Stimulated activated CD4-positive, alpha-beta T cell treated with anti-CD3 and anti-CD28 coated beads, Interleukin-4, amount 100 ng/mL, for 1 hour (primary cell): ENCODE results near the gene LARGE2.
A peak's percentile ranks its signal among the peaks of the same experiment; 100 is the strongest.

Source experiments
- DNase-seq: peaks from one replicate; pipeline ENCODE4 v3.0.0-alpha.2; 2020

LARGE2 gene

GRCh38 chr11:45922425-45923082 lies at the start of gene LARGE2:
Gene LARGE2, plus strand, starts transcription at chr11:45922656. Its CDS starts 227 bp downstream, at chr11:45922883.
- no peak for DNase-seq

DNA sequence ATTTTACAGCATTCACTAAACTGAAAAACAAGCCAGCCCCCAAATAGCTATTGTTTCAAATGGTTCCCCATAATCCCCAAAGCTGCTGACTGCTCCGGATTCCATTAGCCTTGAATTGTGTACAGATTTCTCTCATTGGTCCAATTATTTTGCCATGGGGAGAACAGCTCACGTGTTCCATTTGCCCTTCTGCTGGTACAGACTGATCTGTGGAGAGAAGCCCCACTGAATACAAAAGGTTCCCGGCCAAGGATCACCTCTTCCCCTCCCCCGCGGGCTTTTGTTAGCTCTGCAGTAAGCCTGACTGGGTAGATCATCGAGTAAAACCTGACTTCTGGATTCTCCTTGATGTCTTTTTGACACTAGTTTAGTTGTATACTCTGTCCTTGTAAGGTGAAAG lies 46.1 kb upstream of the LARGE2 start:
- no peak for DNase-seq

- no peak for DNase-seq
These were observed 45.2 kb upstream of the LARGE2 start for GRCh38 chr11:45877221-45877620.

- no peak for DNase-seq
These were observed 44.6 kb upstream of the LARGE2 start for GRCh38 chr11:45877845-45878244.

- no peak for DNase-seq
These were observed 42.4 kb upstream of the LARGE2 start for GRCh38 chr11:45879803-45880686.

GRCh38 chr11:45880772-45881570 lies 41.5 kb upstream of the LARGE2 start:
- no peak for DNase-seq

DNA sequence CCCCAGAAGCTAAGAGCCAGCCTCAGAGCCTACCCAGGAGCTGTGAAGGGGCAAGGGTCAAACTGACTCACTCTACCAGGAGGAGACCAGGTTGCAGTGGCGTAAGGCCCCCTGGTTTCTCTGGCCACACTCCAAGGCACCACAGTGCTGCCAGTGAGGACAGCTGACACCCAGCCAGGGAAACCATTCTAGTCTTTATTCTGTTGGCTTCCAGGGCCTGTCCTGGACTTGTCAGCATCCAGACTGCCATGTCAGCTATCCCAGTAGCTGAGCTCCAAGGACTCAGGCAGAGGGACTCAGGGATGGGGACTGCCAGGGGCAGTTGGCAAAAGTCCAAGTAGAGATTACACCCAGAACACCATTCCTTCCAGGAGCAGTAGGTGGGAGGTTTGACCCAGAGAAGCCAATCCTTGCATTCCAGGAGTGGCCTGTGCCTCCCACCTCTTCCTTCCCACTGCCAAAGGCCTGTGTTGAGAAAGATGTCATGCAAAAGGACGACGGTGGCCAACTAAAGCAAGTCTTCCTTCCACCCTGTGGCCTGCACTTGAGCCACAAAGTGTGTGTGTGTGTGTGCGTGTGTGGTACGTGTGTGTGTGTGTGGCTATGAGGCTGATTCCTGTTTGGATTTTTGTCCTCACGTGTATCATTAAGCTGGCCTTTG lies 40.6 kb upstream of the LARGE2 start:
- no peak for DNase-seq

- no peak for DNase-seq
These were observed 37.8 kb upstream of the LARGE2 start for GRCh38 chr11:45884596-45885185.

GRCh38 chr11:45885274-45885920 lies 37.1 kb upstream of the LARGE2 start, which contains the start of gene MAPK8IP1:
Gene MAPK8IP1, plus strand, starts transcription at chr11:45885651. Its CDS starts 170 bp downstream, at chr11:45885821.
- DNase-seq: peak; percentile 55

DNA sequence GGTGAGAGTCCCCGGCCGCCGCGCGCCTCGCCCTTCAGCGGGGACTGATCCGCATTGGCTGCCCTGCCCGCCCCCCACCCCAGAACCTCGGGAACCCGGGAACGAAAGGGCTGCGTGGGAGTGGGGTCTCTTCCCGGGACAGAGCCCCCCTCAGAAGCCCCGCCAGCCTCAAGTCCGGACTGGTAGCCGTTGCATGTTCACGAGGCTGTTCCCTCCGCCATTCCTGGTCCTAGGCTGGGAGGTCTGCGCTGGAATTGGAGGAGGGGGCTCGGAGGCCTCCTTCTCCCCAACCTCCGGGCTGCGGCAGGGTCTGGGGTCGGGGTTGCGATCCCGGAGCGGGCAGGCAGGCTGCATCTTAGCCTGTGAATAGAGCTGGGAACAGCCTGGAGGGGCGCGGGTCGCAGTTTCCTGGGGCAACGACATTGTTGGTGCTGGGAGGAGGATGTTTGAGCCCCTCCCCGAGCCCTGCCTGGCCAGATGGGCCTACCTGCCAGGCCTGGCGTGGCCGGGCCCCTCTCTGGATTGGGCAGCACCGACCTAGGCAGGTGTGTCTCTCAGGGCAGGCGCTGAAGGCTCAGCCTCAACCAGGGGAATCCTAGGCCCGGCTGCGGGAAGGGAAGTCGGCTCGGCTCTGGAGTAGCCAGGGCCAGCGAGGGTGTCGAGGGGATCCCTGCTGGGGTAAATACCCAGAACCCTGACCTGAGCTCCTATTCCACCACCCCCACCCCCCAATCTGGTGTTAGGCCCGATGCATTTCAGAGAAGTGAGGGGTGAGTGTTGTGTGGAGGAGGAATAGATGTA lies 36.3 kb upstream of the LARGE2 start:
- DNase-seq: no peak

DNA sequence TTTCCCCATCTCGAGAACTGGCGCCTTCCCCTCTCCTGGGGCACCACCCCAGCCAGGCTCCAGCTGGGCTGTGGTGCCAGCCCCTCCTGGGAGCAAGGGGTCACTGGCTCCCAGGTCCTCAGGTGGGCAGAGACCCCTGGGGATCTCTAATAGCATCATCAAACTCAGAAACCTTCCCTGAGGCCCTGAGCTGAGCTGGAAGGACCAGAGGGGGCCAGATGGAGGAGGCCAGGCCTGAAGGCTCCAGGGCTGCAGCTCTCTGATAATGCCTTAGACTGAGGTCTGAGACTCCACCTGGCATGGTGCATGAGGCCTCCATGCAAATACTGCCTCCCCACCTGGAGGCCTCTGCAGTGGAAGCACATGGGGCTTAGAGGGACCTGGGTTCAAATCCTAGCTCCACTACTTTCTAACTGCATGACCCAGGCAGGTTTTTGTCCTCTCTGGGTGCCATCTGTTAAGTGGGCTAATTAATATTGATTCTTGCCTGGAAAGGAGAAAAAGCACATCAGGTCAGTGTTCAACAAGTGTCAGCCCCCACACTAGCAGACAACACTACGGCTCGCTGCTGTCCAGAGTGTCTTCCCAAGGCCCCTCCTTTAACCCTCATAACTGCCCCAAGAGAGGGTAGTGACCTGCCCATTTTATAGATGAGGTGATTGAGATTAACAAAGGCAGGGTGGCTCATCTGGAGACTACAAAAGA lies 35.5 kb upstream of the LARGE2 start:
- no peak for DNase-seq

DNA sequence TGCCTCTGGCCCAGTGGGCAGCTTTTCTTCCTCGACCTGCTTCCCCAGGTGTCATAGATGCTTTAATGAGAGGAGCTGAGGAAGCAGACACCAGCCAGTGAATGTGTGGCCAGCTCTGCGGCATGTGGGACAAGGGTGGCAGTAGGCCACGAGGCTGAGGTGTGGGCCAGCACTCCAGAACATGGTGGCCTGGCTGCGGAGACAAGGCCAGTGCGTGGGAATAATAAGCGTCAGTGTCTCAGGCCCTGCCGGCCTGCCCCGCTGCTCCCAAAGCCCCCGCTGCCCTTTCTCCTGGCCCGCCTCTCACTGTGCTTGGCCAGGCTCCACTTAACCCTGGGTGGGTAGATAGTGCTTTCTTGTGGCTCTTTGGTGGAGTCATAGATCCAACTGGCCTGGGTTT lies 34.9 kb upstream of the LARGE2 start:
- no peak for DNase-seq

DNA sequence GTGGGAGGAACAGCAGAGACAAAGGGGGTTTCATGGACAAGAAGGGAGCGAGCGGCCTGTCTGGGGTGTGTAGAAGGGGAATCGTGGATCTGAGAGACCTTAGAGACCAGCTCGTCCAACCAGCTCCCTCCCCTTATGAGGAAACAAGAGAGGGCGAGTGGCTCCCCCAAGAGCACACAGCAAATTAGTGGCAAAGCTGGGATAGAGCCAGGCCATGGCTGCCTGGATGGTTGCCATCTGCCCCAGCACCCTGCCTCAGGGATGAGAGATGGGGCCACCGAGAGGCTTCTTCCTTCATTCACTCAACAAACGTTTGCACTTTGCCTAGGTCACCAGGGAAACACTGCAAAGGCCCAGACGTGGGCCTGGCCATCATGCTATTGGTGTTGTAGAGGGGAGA lies 32.9 kb upstream of the LARGE2 start:
- no peak for DNase-seq

DNA sequence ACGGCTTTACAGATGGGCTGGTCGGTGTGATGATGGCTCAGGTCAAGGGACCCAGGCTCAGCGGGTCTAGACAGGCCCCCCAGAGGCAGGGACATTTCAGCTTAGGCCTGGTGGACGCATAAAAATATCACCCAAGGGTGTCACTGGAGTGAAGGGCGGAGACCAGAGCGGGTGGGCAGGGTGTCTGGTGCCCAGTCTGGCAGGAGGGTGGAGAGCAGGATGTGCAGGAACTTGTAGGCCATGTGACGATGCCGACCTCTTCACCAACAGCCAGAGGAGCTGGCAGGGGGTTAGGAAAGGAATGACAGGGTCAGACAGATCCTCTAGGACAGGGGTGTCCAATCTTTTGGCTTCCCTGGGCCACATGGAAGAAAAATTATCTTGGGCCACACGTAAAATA lies 32.5 kb upstream of the LARGE2 start:
- no peak for DNase-seq

- no peak for DNase-seq
These were observed 31.4 kb upstream of the LARGE2 start for GRCh38 chr11:45890886-45891550.

DNA sequence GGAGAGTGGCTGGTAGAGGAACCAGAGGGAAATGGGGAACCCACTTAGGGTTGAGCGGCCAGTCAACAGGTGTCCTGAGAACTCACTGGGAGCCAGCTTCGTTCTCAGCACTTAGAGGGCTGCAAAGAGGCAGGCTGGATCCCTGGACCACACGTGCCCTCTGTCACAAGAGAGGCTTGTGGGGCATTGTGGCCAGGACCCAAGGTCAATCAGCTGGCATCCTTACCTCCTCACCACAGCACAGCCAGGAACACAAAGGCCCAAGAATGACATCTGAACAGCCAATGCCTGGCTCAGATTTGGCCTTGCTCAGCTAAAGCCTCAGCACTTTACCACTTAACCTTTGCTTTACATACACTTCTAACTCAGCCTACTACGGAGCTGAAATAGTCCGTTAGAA lies 29.6 kb upstream of the LARGE2 start:
- DNase-seq: no peak

DNA sequence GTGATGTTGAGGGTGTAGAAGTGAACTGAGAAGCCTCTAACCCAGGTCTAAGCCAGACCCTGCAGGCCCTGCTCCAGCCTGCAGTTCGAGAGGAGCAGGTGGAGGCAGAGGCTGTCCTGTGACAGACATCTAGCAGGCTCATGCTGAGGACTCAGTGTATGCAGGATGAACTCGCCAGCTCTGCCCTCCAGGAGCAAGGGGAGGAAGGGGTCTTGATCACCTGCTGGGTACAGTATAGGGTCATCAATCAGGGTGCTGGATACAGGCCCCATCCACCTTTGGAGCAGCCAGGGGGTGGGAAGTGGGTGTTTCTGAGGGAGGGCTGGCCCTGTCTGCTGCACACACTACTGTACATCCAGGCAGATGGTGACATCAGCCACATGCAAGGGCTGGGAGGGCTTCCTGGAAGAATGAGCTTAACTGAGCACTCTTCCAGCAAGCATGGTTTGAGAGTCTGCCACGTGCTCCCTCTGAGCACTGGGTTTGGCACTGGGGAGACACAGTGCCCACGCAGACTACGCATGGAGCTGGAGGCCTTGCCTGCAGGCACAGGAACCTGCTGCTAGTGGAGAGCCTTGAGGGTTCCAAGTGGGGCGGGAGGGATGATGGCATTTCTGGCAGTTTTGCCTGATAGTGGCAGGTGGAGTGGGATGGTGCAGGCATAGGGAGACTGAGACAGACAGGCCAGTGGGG lies 27.8 kb upstream of the LARGE2 start:
- DNase-seq: no peak

GRCh38 chr11:45895553-45896259 lies 26.8 kb upstream of the LARGE2 start:
- DNase-seq: no peak
